Measurements from ENCODE around the gene SETBP1. TPM values are rescaled to one million over a fixed set of nuclear protein-coding genes. Genes with fewer than 3 reads are reported as not detected.

SETBP1 gene
- total and polyA plus RNA-seq, 2 of the 13 experiments (the other 11 are each of a cell fraction or from before 2014, with no cell fraction given): 0.18 to 0.65 TPM

GRCh38 chr18:45107425-45107824 is 426.7 kb downstream of the SETBP1 start:
- no peak for TF ChIP-seq ZFP62 (CRISPR knock-in tag; IDR thresholded peaks at IDR 0.05)
- TF ChIP-seq KMT2A (CRISPR knock-in tag; IDR thresholded peaks at IDR 0.05): no peak
- no peak for TF ChIP-seq KAT8 (CRISPR knock-in tag; IDR thresholded peaks at IDR 0.05)
- TF ChIP-seq HINFP (CRISPR knock-in tag; IDR thresholded peaks at IDR 0.05; ENCODE audit: low read depth): no peak
- no peak for TF ChIP-seq ASH2L (IDR thresholded peaks at IDR 0.05; ENCODE audit: insufficient read length, low read depth, low read length)
- TF ChIP-seq SNAPC5 (CRISPR knock-in tag; IDR thresholded peaks at IDR 0.05; ENCODE audit: borderline replicate concordance): no peak
- no peak for TF ChIP-seq ZNF777 (CRISPR knock-in tag; IDR thresholded peaks at IDR 0.05)
- H3K9me3 ChIP-seq (ENCODE audit: low read length): 0 out of 2 replicates have a peak, but pooled peaks cover 3% of the 10 kb centered on the region
- H3K4me3 ChIP-seq (replicated peaks in 1 of 3; ENCODE audit: insufficient read depth in 1 of 3, low read depth in 2 of 3, low read length in 3 of 3): no peak overlapping the region
- no TSS peak for BruUV-seq (replicated peaks)
- H3K36me3 ChIP-seq (replicated peaks in 1 of 2; ENCODE audit: control insufficient read depth in 1 of 2, insufficient read depth in 2 of 2, low read length in 2 of 2): no peaks in the 10 kb centered on the region
- no peak for DNase-seq (ENCODE audit: low spot score)
- WGBS (ENCODE audit: low lambda C conversion rate): 96% methylated on average over 1 of the region's 1 CpG
- in situ Hi-C loops (cut with HindIII; ENCODE audit: extremely low pct_ligation_motif_present, low pct_unique_long_range_greater_than_20kb) (no loop called here), intact Hi-C loops (cut with micrococcal nuclease; ENCODE audit: unreplicated experiment) (no loop called here)
- H3K4me2 ChIP-seq (ENCODE audit: low read depth, low read length): no peak overlapping the region
- FAIRE-seq: no peak
- H2AFZ ChIP-seq (ENCODE audit: low read length): no peak overlapping the region
- POLR2A ChIA-PET: no interaction called here
- no peak for ATAC-seq
- H3K79me2 ChIP-seq (ENCODE audit: insufficient read depth, low read length): no peaks in the 10 kb centered on the region
- H3K9ac ChIP-seq (ENCODE audit: insufficient read depth, low read depth, low read length): no peak overlapping the region
- no peak overlapping the region for H3K27ac ChIP-seq (ENCODE audit: extremely low read length, insufficient read depth, low read length)
- no peaks in the 10 kb centered on the region for H3K4me1 ChIP-seq (ENCODE audit: insufficient read depth, low read length)
- CTCF ChIA-PET (ENCODE audit: low intra/inter-chr PET ratio, low total read pairs): no interaction called here
- H3K27me3 ChIP-seq (ENCODE audit: control insufficient read depth in 1 of 2, insufficient read depth in 2 of 2, low read length in 2 of 2): no peaks in the 10 kb centered on the region
- no peaks in the 10 kb centered on the region for H4K20me1 ChIP-seq (ENCODE audit: insufficient read depth, low read length)

- no peak for DNase-seq (ENCODE audit: low spot score)
- H3K4me3 ChIP-seq (replicated peaks in 1 of 3; ENCODE audit: insufficient read depth in 1 of 3, low read depth in 2 of 3, low read length in 3 of 3): no peak overlapping the region
- no peaks in the 10 kb centered on the region for H3K4me1 ChIP-seq (ENCODE audit: insufficient read depth, low read length)
- no peak for ATAC-seq
- BruUV-seq (replicated peaks): no TSS peak
- H2AFZ ChIP-seq (ENCODE audit: low read length): no peak overlapping the region
- H3K79me2 ChIP-seq (ENCODE audit: insufficient read depth, low read length): no peaks in the 10 kb centered on the region
- no peak overlapping the region for H3K9ac ChIP-seq (ENCODE audit: insufficient read depth, low read depth, low read length)
- WGBS (ENCODE audit: low lambda C conversion rate): 3% methylated on average over 7 of the region's 7 CpGs
- H3K27me3 ChIP-seq (ENCODE audit: control insufficient read depth in 1 of 2, insufficient read depth in 2 of 2, low read length in 2 of 2): no peaks in the 10 kb centered on the region
- H4K20me1 ChIP-seq (ENCODE audit: insufficient read depth, low read length): no peaks in the 10 kb centered on the region
- H3K4me2 ChIP-seq (ENCODE audit: low read depth, low read length): no peak overlapping the region
- ChIA-PET POLR2A (no interaction called here), CTCF (ENCODE audit: low intra/inter-chr PET ratio, low total read pairs) (no interaction called here)
- 0 out of 2 replicates have a peak, but pooled peaks cover 3% of the 10 kb centered on the region for H3K9me3 ChIP-seq (ENCODE audit: low read length)
- no peak for FAIRE-seq
- in situ Hi-C loops (cut with HindIII; ENCODE audit: extremely low pct_ligation_motif_present, low pct_unique_long_range_greater_than_20kb): no loop called here
- no peak overlapping the region for H3K27ac ChIP-seq (ENCODE audit: extremely low read length, insufficient read depth, low read length)
- H3K36me3 ChIP-seq (replicated peaks in 1 of 2; ENCODE audit: control insufficient read depth in 1 of 2, insufficient read depth in 2 of 2, low read length in 2 of 2): no peaks in the 10 kb centered on the region
- intact Hi-C loops (cut with micrococcal nuclease; ENCODE audit: unreplicated experiment): no loop called here
- no peak for TF ChIP-seq ZNF256 (CRISPR knock-in tag; conservative IDR thresholded peaks at IDR 0.05)
- no peak for TF ChIP-seq SRSF4 (IDR thresholded peaks at IDR 0.05; ENCODE audit: low read depth, low read length, poor library complexity, severe bottlenecking)
- TF ChIP-seq POLR2G (IDR thresholded peaks at IDR 0.05; ENCODE audit: low read depth, low read length): no peak
- TF ChIP-seq, protein P1, sequence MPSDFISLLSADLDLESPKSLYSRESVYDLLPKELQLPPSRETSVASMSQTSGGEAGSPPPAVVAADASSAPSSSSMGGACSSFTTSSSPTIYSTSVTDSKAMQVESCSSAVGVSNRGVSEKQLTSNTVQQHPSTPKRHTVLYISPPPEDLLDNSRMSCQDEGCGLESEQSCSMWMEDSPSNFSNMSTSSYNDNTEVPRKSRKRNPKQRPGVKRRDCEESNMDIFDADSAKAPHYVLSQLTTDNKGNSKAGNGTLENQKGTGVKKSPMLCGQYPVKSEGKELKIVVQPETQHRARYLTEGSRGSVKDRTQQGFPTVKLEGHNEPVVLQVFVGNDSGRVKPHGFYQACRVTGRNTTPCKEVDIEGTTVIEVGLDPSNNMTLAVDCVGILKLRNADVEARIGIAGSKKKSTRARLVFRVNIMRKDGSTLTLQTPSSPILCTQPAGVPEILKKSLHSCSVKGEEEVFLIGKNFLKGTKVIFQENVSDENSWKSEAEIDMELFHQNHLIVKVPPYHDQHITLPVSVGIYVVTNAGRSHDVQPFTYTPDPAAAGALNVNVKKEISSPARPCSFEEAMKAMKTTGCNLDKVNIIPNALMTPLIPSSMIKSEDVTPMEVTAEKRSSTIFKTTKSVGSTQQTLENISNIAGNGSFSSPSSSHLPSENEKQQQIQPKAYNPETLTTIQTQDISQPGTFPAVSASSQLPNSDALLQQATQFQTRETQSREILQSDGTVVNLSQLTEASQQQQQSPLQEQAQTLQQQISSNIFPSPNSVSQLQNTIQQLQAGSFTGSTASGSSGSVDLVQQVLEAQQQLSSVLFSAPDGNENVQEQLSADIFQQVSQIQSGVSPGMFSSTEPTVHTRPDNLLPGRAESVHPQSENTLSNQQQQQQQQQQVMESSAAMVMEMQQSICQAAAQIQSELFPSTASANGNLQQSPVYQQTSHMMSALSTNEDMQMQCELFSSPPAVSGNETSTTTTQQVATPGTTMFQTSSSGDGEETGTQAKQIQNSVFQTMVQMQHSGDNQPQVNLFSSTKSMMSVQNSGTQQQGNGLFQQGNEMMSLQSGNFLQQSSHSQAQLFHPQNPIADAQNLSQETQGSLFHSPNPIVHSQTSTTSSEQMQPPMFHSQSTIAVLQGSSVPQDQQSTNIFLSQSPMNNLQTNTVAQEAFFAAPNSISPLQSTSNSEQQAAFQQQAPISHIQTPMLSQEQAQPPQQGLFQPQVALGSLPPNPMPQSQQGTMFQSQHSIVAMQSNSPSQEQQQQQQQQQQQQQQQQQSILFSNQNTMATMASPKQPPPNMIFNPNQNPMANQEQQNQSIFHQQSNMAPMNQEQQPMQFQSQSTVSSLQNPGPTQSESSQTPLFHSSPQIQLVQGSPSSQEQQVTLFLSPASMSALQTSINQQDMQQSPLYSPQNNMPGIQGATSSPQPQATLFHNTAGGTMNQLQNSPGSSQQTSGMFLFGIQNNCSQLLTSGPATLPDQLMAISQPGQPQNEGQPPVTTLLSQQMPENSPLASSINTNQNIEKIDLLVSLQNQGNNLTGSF (CRISPR knock-in tag; IDR thresholded peaks at IDR 0.05): no peak
- TF ChIP-seq KLF9 (CRISPR knock-in tag; IDR thresholded peaks at IDR 0.05; ENCODE audit: low read depth): no peak
Observed at GRCh38 chr18:45108754-45109153, 428.1 kb downstream of the SETBP1 start.
